Endothelial cell of umbilical vein (primary cell): ENCODE results near the gene OR52M1. TPM values are rescaled to one million over a fixed set of nuclear protein-coding genes. Genes with fewer than 3 reads are reported as not detected.

Source experiments
- BruUV-seq: library from RNA; stranded (reverse); fragments of 400-500 nt; replicated peaks from 2 replicates; lab custom pipeline; 2021; lab: Mats Ljungman, UMichigan
- CTCF ChIA-PET: fragments of 300-600, 350-600 bp; sonication (Branson Sonifier 250); formaldehyde crosslinking; loops from one replicate; lab custom pipeline; 2021; ENCODE audit warnings: antibody characterized with exemption, inconsistent platforms; lab: Charles Lee
- POLR2A ChIA-PET: fragments of 300-600, 350-600 bp; sonication (Branson Sonifier 250); formaldehyde crosslinking; loops from one replicate; lab custom pipeline; 2021; ENCODE audit warnings: antibody characterized with exemption, inconsistent platforms; lab: Charles Lee
- DNase-seq: peaks from one replicate; pipeline ENCODE4 v3.0.0-alpha.2; 2011; ENCODE audit warnings: low read depth, low spot score
- FAIRE-seq: peaks from 2 replicates; lab custom pipeline; 2011; peaks lifted over from hg19 to GRCh38; lab: Jason Lieb, UNC
- H2AFZ ChIP-seq: 2 replicates; pipeline ENCODE4 v1.6.0; 2012; ENCODE audit warnings: low read depth, low read length, control low read depth, inconsistent platforms
- H3K27ac ChIP-seq: 2 replicates; pipeline ENCODE4 v1.5.1; 2011; ENCODE audit warnings: low read depth, mild to moderate bottlenecking, control low read depth, low read length, moderate library complexity; ENCODE audit not compliant: insufficient read depth
- H3K27me3 ChIP-seq, 2 experiments: 2 replicates each; pipeline versions ENCODE4 v1.6.0 to v1.6.1; 2011; ENCODE audit warnings: low read length in 2 of 2, mixed read lengths in 1 of 2; ENCODE audit not compliant: control insufficient read depth in 2 of 2, insufficient read depth in 2 of 2
- H3K36me3 ChIP-seq, 2 experiments: 2 replicates in 1 of 2; 3 replicates in 1 of 2; pipeline ENCODE4 v1.5.1; 2011; ENCODE audit warnings: low read length in 2 of 2, mild to moderate bottlenecking in 1 of 2, moderate library complexity in 1 of 2; ENCODE audit not compliant: control insufficient read depth in 2 of 2, insufficient read depth in 2 of 2; ENCODE audit errors: extremely low read depth in 1 of 2
- H3K4me1 ChIP-seq: 3 replicates; pipeline ENCODE4 v1.5.1; 2011; ENCODE audit warnings: mild to moderate bottlenecking, low read length; ENCODE audit not compliant: control insufficient read depth, insufficient read depth; ENCODE audit errors: extremely low read depth
- H3K4me2 ChIP-seq: 2 replicates; pipeline ENCODE4 v1.6.1; 2011; ENCODE audit warnings: low read length, control low read depth, mixed read lengths; ENCODE audit not compliant: insufficient read depth
- H3K4me3 ChIP-seq, 3 experiments: fragments of 200-600 bp in 1 of 3; sonication (generic), shearing (Covaris generic) in 1 of 3; replicated peaks in 1 of 3; 2 replicates each; pipeline ENCODE4 v1.5.1; 2011 to 2016; ENCODE audit warnings: control low read depth in 3 of 3, low read length in 3 of 3, mild to moderate bottlenecking in 2 of 3, inconsistent platforms in 1 of 3, low read depth in 1 of 3, moderate library complexity in 1 of 3; ENCODE audit not compliant: insufficient read depth in 1 of 3
- H3K79me2 ChIP-seq: 2 replicates; pipeline ENCODE4 v1.6.0; 2012; ENCODE audit warnings: low read length, inconsistent platforms; ENCODE audit not compliant: control insufficient read depth, insufficient read depth
- H3K9ac ChIP-seq: replicated peaks from 2 replicates; pipeline ENCODE3; 2011; ENCODE audit warnings: low read length, control low read depth; ENCODE audit not compliant: insufficient read depth; ENCODE audit errors: extremely low read depth
- H3K9me1 ChIP-seq: replicated peaks from 3 replicates; pipeline ENCODE4 v1.6.0; 2011; ENCODE audit warnings: mild to moderate bottlenecking, low read length; ENCODE audit not compliant: control insufficient read depth, insufficient read depth; ENCODE audit errors: extremely low read depth
- H3K9me3 ChIP-seq: replicated peaks from 2 replicates; pipeline ENCODE4 v1.5.1; 2012; ENCODE audit warnings: low read length, inconsistent platforms; ENCODE audit not compliant: control insufficient read depth, insufficient read depth
- H4K20me1 ChIP-seq: replicated peaks from 2 replicates; pipeline ENCODE3; 2011; ENCODE audit warnings: mild to moderate bottlenecking, low read length; ENCODE audit not compliant: control insufficient read depth, insufficient read depth; ENCODE audit errors: extremely low read depth
- EZH2 ChIP-seq: IDR thresholded peaks from 2 replicates; pipeline ENCODE4 v1.6.1; 2012; ENCODE audit warnings: borderline replicate concordance, low read depth, mild to moderate bottlenecking, moderate library complexity, low read length, inconsistent platforms; ENCODE audit not compliant: severe bottlenecking
- GATA2 ChIP-seq: IDR thresholded peaks from 2 replicates; pipeline ENCODE4 v1.7.0; 2011; ENCODE audit warnings: low read depth, mild to moderate bottlenecking, moderate library complexity, mixed read lengths, low read length; ENCODE audit not compliant: insufficient read length, insufficient read depth
- JUN ChIP-seq: IDR thresholded peaks from 2 replicates; pipeline ENCODE4 v1.6.1; 2011; ENCODE audit warnings: borderline replicate concordance, low read depth; ENCODE audit not compliant: insufficient read length, insufficient read depth
- MAX ChIP-seq: IDR thresholded peaks from 2 replicates; pipeline ENCODE4 v1.6.1; 2011; ENCODE audit not compliant: insufficient read depth, insufficient read length
- MYC ChIP-seq: IDR thresholded peaks from one replicate; pipeline ENCODE4 v1.6.1; 2011; ENCODE audit warnings: mild to moderate bottlenecking, low read depth, low read length
- POLR2AphosphoS5 ChIP-seq: IDR thresholded peaks from 2 replicates; pipeline ENCODE4 v1.6.1; 2012; ENCODE audit warnings: low read depth, mild to moderate bottlenecking, control low read depth, low read length, moderate library complexity; ENCODE audit not compliant: insufficient read depth
- dilution Hi-C: fragments of 300-500 bp; cut with MboI; formaldehyde crosslinking; loops from one replicate; pipeline ENCODE4 v1.15.0; 2019; ENCODE audit warnings: low sequenced_read_pairs; ENCODE audit not compliant: extremely low pct_ligation_motif_present
- intact Hi-C: fragments of 100-400 bp; cut with micrococcal nuclease; formaldehyde crosslinking; loops from one replicate; pipeline ENCODE4 v1.10.0; 2022
- polyA plus RNA-seq, 4 experiments: library from polyadenylated mRNA; depleted of rRNA in 3 of 4; stranded (reverse) in 3 of 4; unstranded in 1 of 4; fragments of >200 nt; gene quantifications; 2 replicates each; pipeline versions ENCODE4 v1.2.1 to v1.2.3, GENCODE V29; 2011 to 2012; ENCODE audit warnings: missing spikeins in 1 of 4
- total RNA-seq: library from RNA; stranded (reverse); gene quantifications from 2 replicates; pipeline ENCODE4 v1.2.3, GENCODE V29; 2021

The OR52M1 gene
- total and polyA plus RNA-seq, 2 donors (not counting 3 experiments of a cell fraction or from before 2014, with no cell fraction given): not detected

GRCh38 chr11:4508886-4509285 is 36.1 kb upstream of the OR52M1 start:
- no peak overlapping the region for H2AFZ ChIP-seq
- BruUV-seq: no TSS peak
- TF ChIP-seq POLR2AphosphoS5 (no peak), EZH2 (no peak), MAX (no peak), GATA2 (no peak), JUN (no peak), MYC (no peak)
- dilution Hi-C loops (no loop called here), intact Hi-C loops (no loop called here)
- H3K27ac ChIP-seq: no peak overlapping the region
- no peaks in the 10 kb centered on the region for H3K79me2 ChIP-seq
- no peaks in the 10 kb centered on the region for H4K20me1 ChIP-seq
- no peaks in the 10 kb centered on the region for H3K36me3 ChIP-seq
- H3K9ac ChIP-seq: no peak overlapping the region
- DNase-seq: no peak
- no peaks in the 10 kb centered on the region for H3K9me3 ChIP-seq
- no peak overlapping the region for H3K4me3 ChIP-seq
- no peaks in the 10 kb centered on the region for H3K4me1 ChIP-seq
- H3K9me1 ChIP-seq: no peaks in the 10 kb centered on the region
- ChIA-PET CTCF (interaction anchor here (1.9 kb wide), 1 partner anchor 30 kb away, joined by 4 read pairs; no protein-coding TSS in a partner anchor), POLR2A (no interaction called here)
- H3K4me2 ChIP-seq: no peak overlapping the region
- no peaks in the 10 kb centered on the region for H3K27me3 ChIP-seq
- FAIRE-seq: no peak
